Raji (cell line): ENCODE results near the gene IDH3A.

Experiments used
- POLR2A ChIP-seq: IDR thresholded peaks from 2 replicates; pipeline ENCODE4 v1.6.1; 2011; ENCODE audit warnings: low read depth, low read length, control low read depth; ENCODE audit not compliant: insufficient read depth

Gene IDH3A

GRCh38 chr15:78201281-78202190 is 52.4 kb downstream of the IDH3A start:
- TF ChIP-seq POLR2A, result no peak

GRCh38 chr15:78203346-78204225 is 54.4 kb downstream of the IDH3A start:
- no peak for TF ChIP-seq POLR2A

DNA sequence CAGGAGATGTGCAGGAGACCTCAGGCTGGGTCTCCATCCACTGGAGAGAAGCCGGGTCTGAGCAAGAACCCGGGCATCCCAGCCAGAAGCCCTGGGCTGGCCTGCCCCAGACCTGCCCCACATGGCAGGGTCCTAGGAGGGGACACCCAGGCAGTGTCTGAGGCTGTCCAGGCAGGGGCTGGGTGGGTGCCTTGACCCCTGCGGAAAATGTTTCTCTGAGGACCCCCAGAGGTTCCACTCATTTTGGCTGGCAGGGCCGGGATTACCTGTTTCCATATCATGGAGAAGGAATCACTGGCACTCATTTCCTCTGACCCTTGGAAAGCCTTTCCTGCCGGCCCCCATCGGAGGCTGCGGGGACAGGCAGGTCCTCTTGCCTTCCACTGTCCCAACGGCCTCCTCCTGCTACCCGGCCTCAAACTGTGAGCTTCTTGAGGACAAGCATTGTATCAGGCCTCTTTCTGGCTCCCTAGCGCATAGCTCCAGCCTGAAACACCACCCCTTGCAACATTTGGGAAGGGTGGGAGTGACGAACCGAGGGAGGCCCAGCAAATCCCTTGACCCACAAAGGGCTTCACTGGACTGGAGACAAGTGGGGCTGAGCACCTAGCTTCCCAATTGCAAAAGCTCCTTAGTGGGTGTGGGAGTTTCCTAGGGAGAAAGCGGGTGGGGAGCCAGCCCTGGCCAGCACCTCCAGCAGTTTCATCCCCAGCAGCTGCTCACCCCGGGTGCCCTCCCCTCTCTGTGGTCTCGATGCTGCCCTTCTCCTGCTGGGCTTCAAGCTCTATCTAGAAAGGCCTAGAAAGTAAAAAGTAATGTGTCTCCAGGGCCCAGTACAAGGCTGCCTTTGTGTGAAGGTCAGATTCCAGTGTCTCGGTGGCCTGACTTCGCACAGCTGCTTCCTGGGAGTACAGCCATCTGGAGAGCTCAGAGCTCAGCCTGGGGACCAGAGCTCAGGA is 55.5 kb downstream of the IDH3A start:
- TF ChIP-seq POLR2A, result no peak

GRCh38 chr15:78205337-78205736 is 56.2 kb downstream of the IDH3A start:
- TF ChIP-seq POLR2A, result no peak

DNA sequence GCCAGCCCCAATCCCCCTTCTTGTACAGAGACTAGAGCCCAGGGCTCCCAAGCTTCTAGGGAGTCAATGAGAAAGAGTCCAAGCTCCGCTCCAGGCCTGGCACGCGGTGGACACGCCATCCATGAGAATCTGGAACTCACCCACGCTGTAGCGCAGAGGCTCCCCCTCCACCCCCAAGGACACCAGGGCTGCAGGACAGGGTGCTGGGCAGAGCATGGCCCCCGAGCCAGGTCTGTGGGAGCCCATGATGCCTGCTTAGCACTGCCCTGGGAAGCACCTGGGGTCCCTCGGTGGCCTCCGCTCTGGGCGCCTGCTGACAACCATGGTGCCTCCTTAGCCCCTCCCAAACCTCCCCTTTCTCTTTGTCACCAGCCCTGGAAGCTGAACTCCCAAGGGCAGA is 56.7 kb downstream of the IDH3A start:
- no peak for TF ChIP-seq POLR2A

GRCh38 chr15:78206326-78207109 is 57.4 kb downstream of the IDH3A start:
- no peak for TF ChIP-seq POLR2A

- no peak for TF ChIP-seq POLR2A
Measured at GRCh38 chr15:78207110-78207458, 57.9 kb downstream of the IDH3A start.

- no peak for TF ChIP-seq POLR2A
Measured at GRCh38 chr15:78207641-78208340, 58.6 kb downstream of the IDH3A start.

- no peak for TF ChIP-seq POLR2A
Measured at GRCh38 chr15:78208341-78208844, 59.2 kb downstream of the IDH3A start.

DNA sequence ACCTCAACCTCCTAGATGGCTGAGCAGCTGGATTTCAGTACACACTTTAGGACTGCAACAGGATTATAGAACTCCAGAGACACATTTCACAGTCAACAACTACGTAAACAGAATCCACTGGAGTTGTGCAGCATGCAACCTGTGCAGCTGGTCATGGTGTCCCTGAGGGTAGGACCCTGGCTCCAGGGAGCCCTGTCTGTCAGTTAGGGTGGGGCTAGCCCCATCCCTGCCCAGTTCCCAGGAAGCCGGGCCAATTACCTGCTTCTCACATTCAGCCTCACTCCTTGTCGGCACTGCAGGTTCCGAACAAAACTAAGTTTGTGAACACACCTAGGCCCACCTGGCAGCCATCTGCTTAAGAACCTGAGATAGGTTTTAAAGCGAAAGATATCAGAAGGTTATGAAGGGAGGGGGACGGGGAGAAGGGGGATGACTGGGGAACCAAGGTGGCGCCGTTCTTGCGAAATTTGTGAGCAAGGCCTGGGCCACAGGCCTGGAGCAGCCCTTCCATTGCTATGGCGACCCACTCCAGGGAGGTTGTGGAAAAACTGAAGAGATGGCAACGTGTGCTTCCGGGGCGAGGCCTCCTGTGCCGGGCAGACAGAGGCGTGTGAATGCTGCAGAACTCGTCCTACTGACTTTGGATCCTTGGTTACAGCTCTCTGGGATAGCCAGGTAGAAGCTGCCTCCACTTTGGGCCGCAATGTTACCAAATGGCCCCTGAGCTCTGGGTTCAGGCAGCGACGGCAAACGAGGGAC is 59.9 kb downstream of the IDH3A start:
- no peak for TF ChIP-seq POLR2A

- TF ChIP-seq POLR2A, result no peak
Measured at GRCh38 chr15:78209646-78210348, 60.6 kb downstream of the IDH3A start.

DNA sequence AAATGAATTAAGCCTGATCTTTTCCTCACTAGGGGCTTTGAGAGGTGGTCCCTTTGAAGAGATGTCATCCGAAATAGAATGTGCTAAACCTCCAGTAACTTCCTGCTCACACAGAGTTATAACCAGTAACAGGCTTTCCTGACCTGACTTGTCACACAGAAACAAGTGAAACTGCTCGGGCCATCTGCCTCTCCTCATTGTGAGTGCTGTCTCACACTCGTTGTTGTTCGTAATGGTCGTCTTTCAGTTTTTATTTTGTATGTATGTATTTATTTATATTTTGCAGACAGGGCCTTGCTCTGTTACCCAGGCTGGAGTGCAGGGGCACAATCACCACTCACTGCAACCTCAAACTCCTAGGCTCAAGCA is 61.2 kb downstream of the IDH3A start:
- no peak for TF ChIP-seq POLR2A
